KMS-11 (cell line): ENCODE measurements around the gene NBEA.

Source experiments
- H2AFZ ChIP-seq: fragments of 200-600 bp; sonication (generic); 2 replicates; pipeline ENCODE4 v1.6.1; 2016; ENCODE audit warnings: antibody characterized with exemption, mixed run types, low read depth
- H3K27ac ChIP-seq: fragments of 200-600 bp; sonication (generic); 2 replicates; pipeline ENCODE4 v1.6.1; 2016; ENCODE audit warnings: mild to moderate bottlenecking, mixed run types
- H3K27me3 ChIP-seq: fragments of 200-600 bp; sonication (generic); 2 replicates; pipeline ENCODE4 v1.6.1; 2017; ENCODE audit warnings: mild to moderate bottlenecking, low read depth, mixed run types, moderate library complexity; ENCODE audit not compliant: insufficient read depth
- H3K36me3 ChIP-seq: fragments of 200-600 bp; sonication (generic); 2 replicates; pipeline ENCODE4 v1.6.1; 2017; ENCODE audit warnings: mild to moderate bottlenecking, mixed run types; ENCODE audit not compliant: insufficient read depth
- H3K4me1 ChIP-seq: fragments of 200-600 bp; sonication (generic); 2 replicates; pipeline ENCODE4 v1.6.1; 2016; ENCODE audit warnings: mild to moderate bottlenecking, low read depth, mixed run types; ENCODE audit not compliant: poor library complexity, severe bottlenecking
- H3K4me2 ChIP-seq: fragments of 200-600 bp; sonication (generic); 2 replicates; pipeline ENCODE4 v1.7.0; 2016; ENCODE audit warnings: mild to moderate bottlenecking, mixed run types
- H3K4me3 ChIP-seq: fragments of 200-600 bp; sonication (generic); IDR thresholded peaks from 2 replicates; pipeline ENCODE4 v1.6.1; 2017; ENCODE audit warnings: low read depth, low read length, mixed read lengths; ENCODE audit not compliant: insufficient read depth
- H3K79me2 ChIP-seq: fragments of 200-600 bp; sonication (generic); 2 replicates; pipeline ENCODE4 v1.6.1; 2016; ENCODE audit warnings: low read depth, mixed run types; ENCODE audit not compliant: insufficient read depth
- H3K9ac ChIP-seq: fragments of 200-600 bp; sonication (generic); 2 replicates; pipeline ENCODE4 v1.6.1; 2016; ENCODE audit warnings: mild to moderate bottlenecking, mixed run types
- H4K20me1 ChIP-seq: fragments of 200-600 bp; sonication (generic); 2 replicates; pipeline ENCODE4 v1.6.1; 2016; ENCODE audit warnings: mild to moderate bottlenecking, mixed run types; ENCODE audit not compliant: insufficient read depth
- TF ChIP-seq, protein P1 (sequence below): fragments of 200-600 bp; sonication (generic); conservative IDR thresholded peaks from 2 replicates; pipeline ENCODE4 v1.6.1; 2017; ENCODE audit warnings: low read depth, mild to moderate bottlenecking, antibody characterized with exemption, low read length, moderate library complexity, mixed read lengths

Gene NBEA

DNA sequence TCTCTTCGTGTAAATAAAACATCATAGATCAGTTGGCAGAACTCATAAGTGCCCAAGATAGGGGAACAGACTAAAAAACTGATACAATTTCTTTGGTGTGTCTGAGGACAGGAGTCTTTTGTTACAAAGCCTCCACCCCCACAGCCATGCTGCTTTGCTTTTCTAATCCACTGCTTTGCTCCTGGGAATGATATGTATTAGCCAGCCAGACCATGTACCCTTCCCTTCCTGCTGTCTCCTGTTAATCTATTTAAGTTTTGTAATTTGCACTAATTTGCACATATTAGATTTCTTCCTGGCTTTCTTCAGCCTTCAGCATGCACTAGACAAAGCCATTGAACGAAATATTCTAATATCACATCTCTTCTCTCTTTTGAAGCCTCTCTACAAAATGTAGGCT, 403.9 kb downstream of the NBEA start:
- Histone ChIP-seq H3K4me3 (no peak overlapping the region), H3K4me1 (no peaks in the 10 kb centered on the region), H3K79me2 (no peaks in the 10 kb centered on the region), H3K4me2 (no peak overlapping the region), H3K27me3 (no peaks in the 10 kb centered on the region), H3K9ac (no peak overlapping the region), H4K20me1 (no peaks in the 10 kb centered on the region), H3K27ac (no peak overlapping the region), H2AFZ (no peak overlapping the region), H3K36me3 (no peaks in the 10 kb centered on the region)
- TF ChIP-seq, protein P1, sequence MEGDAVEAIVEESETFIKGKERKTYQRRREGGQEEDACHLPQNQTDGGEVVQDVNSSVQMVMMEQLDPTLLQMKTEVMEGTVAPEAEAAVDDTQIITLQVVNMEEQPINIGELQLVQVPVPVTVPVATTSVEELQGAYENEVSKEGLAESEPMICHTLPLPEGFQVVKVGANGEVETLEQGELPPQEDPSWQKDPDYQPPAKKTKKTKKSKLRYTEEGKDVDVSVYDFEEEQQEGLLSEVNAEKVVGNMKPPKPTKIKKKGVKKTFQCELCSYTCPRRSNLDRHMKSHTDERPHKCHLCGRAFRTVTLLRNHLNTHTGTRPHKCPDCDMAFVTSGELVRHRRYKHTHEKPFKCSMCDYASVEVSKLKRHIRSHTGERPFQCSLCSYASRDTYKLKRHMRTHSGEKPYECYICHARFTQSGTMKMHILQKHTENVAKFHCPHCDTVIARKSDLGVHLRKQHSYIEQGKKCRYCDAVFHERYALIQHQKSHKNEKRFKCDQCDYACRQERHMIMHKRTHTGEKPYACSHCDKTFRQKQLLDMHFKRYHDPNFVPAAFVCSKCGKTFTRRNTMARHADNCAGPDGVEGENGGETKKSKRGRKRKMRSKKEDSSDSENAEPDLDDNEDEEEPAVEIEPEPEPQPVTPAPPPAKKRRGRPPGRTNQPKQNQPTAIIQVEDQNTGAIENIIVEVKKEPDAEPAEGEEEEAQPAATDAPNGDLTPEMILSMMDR: no peak

- Histone ChIP-seq H3K4me3 (no peak overlapping the region), H3K27ac (no peak overlapping the region), H3K4me2 (no peak overlapping the region), H3K9ac (no peak overlapping the region), H4K20me1 (no peaks in the 10 kb centered on the region), H2AFZ (no peak overlapping the region), H3K4me1 (no peaks in the 10 kb centered on the region), H3K27me3 (no peaks in the 10 kb centered on the region), H3K36me3 (no peaks in the 10 kb centered on the region), H3K79me2 (no peaks in the 10 kb centered on the region)
- TF ChIP-seq, protein P1: no peak
Observed at GRCh38 chr13:35346494-35346893, 404.4 kb downstream of the NBEA start.

GRCh38 chr13:35347679-35348205, 405.7 kb downstream of the NBEA start:
- H3K4me2 ChIP-seq: no peak overlapping the region
- no peaks in the 10 kb centered on the region for H3K79me2 ChIP-seq
- no peaks in the 10 kb centered on the region for H3K36me3 ChIP-seq
- H3K4me3 ChIP-seq: no peak overlapping the region
- H3K27me3 ChIP-seq: no peaks in the 10 kb centered on the region
- H4K20me1 ChIP-seq: no peaks in the 10 kb centered on the region
- no peak overlapping the region for H3K9ac ChIP-seq
- no peaks in the 10 kb centered on the region for H3K4me1 ChIP-seq
- TF ChIP-seq, protein P1: no peak
- no peak overlapping the region for H2AFZ ChIP-seq
- H3K27ac ChIP-seq: no peak overlapping the region

- H3K36me3 ChIP-seq: no peaks in the 10 kb centered on the region
- H3K79me2 ChIP-seq: no peaks in the 10 kb centered on the region
- H3K27ac ChIP-seq: no peak overlapping the region
- no peaks in the 10 kb centered on the region for H3K4me1 ChIP-seq
- H2AFZ ChIP-seq: no peak overlapping the region
- H3K27me3 ChIP-seq: no peaks in the 10 kb centered on the region
- TF ChIP-seq, protein P1: no peak
- no peak overlapping the region for H3K4me3 ChIP-seq
- no peak overlapping the region for H3K9ac ChIP-seq
- no peaks in the 10 kb centered on the region for H4K20me1 ChIP-seq
- no peak overlapping the region for H3K4me2 ChIP-seq
Observed at GRCh38 chr13:35349052-35349451, 407.0 kb downstream of the NBEA start.
